Suprapubic skin (tissue), 3 donors: ENCODE results near the gene MYO1E.

Experiments
- POLR2AphosphoS5 ChIP-seq, 3 donors: sonication (generic); formaldehyde crosslinking; IDR thresholded peaks; one replicate each; pipeline ENCODE4 v1.6.1; 2017; ENCODE audit warnings: antibody characterized with exemption in 3 of 3
- TF ChIP-seq, protein P1 (sequence below), 2 donors: fragments of 200-600 bp in 1 of 2; fragments of 450-650 bp in 1 of 2; sonication (generic) in 1 of 2; IDR thresholded peaks; one replicate each; pipeline ENCODE4 v1.5.1; 2016 to 2019; ENCODE audit warnings: antibody characterized with exemption in 2 of 2, mild to moderate bottlenecking in 1 of 2, moderate library complexity in 1 of 2

DNA sequence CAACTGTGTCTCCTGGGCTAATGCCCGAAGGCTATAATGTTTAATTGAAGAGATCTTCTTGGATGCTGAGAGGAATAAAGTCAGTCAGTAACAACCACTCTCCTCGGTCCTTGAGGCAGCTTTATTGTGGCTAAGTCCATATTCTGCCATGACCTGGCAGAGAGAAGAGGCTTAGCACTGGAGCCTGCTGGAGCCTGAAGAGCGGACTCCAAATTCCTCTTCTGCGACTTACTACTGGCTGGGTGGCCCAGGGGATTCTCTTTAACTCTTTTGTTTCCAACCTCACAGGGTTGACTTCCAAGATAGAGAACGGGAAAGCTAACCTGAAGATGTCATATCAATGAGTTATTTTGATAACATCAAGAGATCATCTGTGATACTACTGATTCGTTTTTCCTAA lies 71.1 kb downstream of the MYO1E start:
- TF ChIP-seq POLR2AphosphoS5 (IDR thresholded peaks at IDR 0.05): no peak
- TF ChIP-seq, protein P1, sequence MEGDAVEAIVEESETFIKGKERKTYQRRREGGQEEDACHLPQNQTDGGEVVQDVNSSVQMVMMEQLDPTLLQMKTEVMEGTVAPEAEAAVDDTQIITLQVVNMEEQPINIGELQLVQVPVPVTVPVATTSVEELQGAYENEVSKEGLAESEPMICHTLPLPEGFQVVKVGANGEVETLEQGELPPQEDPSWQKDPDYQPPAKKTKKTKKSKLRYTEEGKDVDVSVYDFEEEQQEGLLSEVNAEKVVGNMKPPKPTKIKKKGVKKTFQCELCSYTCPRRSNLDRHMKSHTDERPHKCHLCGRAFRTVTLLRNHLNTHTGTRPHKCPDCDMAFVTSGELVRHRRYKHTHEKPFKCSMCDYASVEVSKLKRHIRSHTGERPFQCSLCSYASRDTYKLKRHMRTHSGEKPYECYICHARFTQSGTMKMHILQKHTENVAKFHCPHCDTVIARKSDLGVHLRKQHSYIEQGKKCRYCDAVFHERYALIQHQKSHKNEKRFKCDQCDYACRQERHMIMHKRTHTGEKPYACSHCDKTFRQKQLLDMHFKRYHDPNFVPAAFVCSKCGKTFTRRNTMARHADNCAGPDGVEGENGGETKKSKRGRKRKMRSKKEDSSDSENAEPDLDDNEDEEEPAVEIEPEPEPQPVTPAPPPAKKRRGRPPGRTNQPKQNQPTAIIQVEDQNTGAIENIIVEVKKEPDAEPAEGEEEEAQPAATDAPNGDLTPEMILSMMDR (IDR thresholded peaks at IDR 0.05): no peak
